ENCODE measurements around the gene AGAP1. TPM values are rescaled to one million over a fixed set of nuclear protein-coding genes. Genes with fewer than 3 reads are reported as not detected.

Gene AGAP1
- total RNA-seq, 1 donor = 10.8 TPM

DNA sequence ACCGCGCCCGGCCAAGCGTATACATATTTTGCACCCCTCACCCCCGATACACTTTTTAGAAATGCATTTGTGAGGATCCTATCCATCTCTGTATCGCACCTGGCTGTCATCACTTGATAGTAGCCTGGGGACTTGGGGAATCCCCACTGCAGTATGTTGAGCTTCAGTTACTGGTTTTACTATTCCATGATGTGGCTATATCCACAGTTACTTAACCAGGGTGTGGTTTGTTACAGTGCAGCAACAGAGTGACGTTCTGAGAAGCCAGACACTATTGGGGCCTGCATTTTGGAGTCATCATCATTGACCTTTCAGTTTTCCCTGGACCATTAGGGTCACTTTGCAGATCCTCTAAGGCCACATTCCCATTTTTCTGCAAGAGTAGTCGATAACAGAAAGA lies 212.7 kb downstream of the AGAP1 start:
- no peak overlapping the region for H3K4me3 ChIP-seq (ENCODE audit: low read depth, low read length)
- DNase-seq (ENCODE audit: low read depth) = no peak

DNA sequence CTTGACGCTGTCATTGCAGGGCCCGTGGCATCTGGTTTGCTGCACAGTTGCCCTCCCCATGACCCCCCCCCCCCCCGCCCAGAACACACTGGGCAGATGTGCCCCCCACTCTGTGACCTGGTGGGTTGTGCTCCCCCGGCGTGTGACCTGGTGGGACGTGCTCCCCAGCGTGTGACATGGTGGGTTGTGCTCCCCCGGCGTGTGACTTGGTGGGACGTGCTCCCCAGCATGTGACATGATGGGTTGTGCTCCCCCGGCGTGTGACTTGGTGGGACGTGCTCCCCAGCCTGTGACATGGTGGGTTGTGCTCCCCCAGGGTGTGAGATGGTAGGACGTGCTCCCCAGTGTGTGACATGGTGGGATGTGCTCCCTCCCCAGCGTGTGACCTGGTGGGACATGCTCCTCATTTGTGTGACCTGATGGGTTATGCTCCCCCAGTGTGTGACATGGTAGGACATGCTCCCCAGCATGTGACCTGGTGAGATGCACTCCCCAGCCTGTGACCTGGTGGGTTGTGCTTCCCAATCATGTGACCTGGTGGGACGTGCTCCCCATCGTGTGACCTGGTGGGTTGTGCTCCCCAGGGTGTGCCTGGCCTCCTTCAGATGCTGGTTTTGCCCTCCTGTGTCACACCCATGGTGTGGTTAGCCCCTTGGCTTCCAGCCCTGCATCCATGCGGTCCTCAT lies 213.7 kb downstream of the AGAP1 start:
- no peak overlapping the region for H3K4me3 ChIP-seq (ENCODE audit: low read depth, low read length)
- no peak for DNase-seq (ENCODE audit: low read depth)
- TF ChIP-seq, protein P1, sequence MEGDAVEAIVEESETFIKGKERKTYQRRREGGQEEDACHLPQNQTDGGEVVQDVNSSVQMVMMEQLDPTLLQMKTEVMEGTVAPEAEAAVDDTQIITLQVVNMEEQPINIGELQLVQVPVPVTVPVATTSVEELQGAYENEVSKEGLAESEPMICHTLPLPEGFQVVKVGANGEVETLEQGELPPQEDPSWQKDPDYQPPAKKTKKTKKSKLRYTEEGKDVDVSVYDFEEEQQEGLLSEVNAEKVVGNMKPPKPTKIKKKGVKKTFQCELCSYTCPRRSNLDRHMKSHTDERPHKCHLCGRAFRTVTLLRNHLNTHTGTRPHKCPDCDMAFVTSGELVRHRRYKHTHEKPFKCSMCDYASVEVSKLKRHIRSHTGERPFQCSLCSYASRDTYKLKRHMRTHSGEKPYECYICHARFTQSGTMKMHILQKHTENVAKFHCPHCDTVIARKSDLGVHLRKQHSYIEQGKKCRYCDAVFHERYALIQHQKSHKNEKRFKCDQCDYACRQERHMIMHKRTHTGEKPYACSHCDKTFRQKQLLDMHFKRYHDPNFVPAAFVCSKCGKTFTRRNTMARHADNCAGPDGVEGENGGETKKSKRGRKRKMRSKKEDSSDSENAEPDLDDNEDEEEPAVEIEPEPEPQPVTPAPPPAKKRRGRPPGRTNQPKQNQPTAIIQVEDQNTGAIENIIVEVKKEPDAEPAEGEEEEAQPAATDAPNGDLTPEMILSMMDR (IDR thresholded peaks at IDR 0.05; ENCODE audit: insufficient read depth, low read depth, low read length) = no peak

More for the DNA sequence above, 212.7 kb downstream of the AGAP1 start:
- TF ChIP-seq, protein P1 (IDR thresholded peaks at IDR 0.05; ENCODE audit: insufficient read depth, low read depth, low read length) = no peak

DNA sequence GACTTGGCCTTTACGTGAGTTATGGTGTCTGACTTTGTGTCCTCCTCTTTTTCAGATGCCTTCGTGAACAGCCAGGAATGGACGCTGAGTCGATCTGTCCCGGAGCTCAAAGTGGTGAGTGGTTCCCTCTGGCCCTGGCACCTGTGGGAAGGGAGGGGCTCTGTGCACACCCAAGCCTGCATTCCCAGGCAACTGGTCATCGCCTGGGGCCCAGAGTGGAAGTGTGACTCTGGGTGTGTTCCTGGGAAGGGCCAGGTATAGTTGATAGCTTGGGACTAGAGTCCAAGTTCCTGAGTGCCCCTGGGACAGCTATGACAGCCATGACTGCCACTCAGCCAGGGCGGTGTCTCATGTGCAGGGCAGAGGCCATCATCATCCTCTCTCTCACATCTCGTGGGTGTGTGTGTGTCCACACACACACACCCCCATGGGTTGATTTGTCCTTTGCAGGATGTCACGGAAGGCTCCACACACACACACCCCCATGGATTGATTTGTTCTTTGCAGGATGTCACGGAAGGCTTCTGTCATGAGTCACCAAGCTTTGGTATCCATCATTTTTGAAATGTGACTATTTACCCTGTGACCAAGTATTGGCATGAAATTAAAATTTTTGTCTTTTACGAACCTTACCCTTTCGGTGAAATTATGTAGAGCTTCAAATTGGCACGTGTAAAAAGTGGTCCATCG lies 215.4 kb downstream of the AGAP1 start:
- no peak for DNase-seq (ENCODE audit: low read depth)
- TF ChIP-seq, protein P1 (IDR thresholded peaks at IDR 0.05; ENCODE audit: insufficient read depth, low read depth, low read length) = no peak

DNA sequence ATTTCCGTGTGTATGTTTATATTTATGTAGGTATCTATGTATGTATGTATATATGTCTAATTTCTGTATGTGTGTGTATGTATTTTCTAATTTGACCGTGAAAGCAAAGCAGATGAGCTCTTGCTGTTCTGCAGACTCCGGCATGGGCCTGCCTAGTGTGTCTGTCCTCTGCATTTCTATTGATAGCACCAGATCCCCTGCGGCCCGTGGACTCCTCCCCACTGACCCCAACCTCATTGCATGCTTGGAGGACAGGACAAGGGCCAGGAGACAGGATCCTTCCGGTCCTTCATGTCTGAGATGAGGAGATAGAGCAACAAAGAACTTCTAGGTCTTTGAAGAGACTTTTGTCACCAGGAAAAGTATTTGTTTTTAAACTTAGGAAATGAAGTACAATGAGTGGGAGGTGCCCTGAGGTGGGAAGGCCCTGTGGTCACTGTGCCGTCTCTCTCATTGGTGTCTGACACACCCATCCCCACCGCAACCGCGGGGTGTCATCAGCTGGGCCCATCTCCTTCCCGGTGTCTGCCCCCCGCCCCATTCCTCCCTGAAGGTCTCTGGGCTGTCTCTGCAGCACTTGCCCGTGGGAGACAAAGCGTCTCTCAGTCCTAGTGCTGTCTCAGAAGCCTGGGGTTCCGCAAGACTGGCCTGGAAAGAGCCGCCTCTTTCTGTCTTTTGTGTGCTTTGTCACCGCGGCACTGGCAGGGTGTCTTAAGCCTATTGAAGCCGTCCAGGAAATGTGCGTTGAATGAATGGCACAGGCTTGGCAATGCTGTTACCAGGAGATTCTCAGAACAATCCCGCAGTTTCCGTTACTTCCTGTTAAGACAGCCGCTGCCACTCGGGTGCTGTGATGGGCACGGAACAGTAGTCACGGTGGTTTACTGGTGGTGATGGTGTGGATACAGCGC lies 216.4 kb downstream of the AGAP1 start:
- DNase-seq (ENCODE audit: low read depth) = no peak
- H3K4me3 ChIP-seq (ENCODE audit: low read depth, low read length) = no peak overlapping the region
- TF ChIP-seq, protein P1 (IDR thresholded peaks at IDR 0.05; ENCODE audit: insufficient read depth, low read depth, low read length) = no peak

More for the DNA sequence above, 215.4 kb downstream of the AGAP1 start:
- no peak overlapping the region for H3K4me3 ChIP-seq (ENCODE audit: low read depth, low read length)

DNA sequence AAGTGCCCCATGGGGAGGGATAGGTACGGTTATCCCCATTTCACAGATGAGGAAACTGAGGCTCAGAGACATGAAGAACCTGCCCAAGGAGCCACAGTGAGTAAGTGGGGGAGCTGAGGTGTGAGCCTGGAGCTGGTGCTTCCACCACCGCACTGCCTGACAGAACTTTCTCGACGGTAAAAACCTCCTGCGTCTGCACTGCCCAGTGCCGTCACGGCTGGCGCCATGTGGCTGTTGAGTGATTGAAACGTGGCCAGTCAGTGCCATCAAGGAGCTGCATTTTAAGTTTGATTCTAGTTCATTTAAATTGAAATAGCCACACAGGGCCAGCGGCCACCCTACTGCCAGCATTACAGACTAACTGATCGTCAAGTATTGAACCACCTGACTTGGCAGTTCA lies 217.1 kb downstream of the AGAP1 start:
- no peak for DNase-seq (ENCODE audit: low read depth)
- H3K4me3 ChIP-seq (ENCODE audit: low read depth, low read length) = no peak overlapping the region
- TF ChIP-seq, protein P1 (IDR thresholded peaks at IDR 0.05; ENCODE audit: insufficient read depth, low read depth, low read length) = no peak

DNA sequence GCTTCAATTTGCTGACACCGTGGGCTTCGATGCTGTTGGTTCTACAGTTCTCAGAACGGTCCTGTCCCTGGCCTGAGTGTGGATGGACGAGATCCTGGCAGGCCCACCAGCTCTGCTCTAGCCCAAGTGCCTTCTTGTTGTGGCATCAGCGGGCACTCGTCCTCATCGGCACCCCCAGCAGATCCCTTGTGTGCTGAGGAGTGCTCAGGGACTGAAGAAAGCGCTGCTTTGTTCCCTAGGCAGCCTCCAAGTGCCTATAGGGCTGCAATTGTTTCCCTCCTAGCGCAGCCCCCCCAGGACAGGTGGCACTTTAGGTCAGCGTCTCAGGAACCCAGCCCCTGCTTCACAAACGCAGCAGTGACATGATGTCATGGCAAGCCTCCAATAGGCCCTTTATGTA lies 217.7 kb downstream of the AGAP1 start:
- TF ChIP-seq, protein P1 (IDR thresholded peaks at IDR 0.05; ENCODE audit: insufficient read depth, low read depth, low read length) = no peak
- DNase-seq (ENCODE audit: low read depth) = no peak
- H3K4me3 ChIP-seq (ENCODE audit: low read depth, low read length) = no peak overlapping the region

Measured in fibroblast of villous mesenchyme (primary cell).